Prostate gland (tissue), 2 donors: ENCODE data around the gene ARHGAP26. TPM values are rescaled to one million over a fixed set of nuclear protein-coding genes. Genes with fewer than 3 reads are reported as not detected.

Experiments used
- DNase-seq: peaks from one replicate; pipeline ENCODE4 v3.0.0-alpha.2; 2019; ENCODE audit warnings: low spot score
- H3K27ac ChIP-seq, 2 donors: fragments of 200-600 bp; sonication (generic); 2 replicates each; pipeline ENCODE4 v1.5.1; 2017 to 2019
- H3K27me3 ChIP-seq: fragments of 200-600 bp; sonication (generic); replicated peaks from 2 replicates; pipeline ENCODE4 v1.5.1; 2019; ENCODE audit not compliant: insufficient read depth
- H3K36me3 ChIP-seq, 2 donors: fragments of 200-600 bp; sonication (generic); 1 replicate in 1 of 2; 2 replicates in 1 of 2; pipeline versions ENCODE4 v1.5.1 to v1.8.1; 2017 to 2019
- H3K4me1 ChIP-seq: fragments of 200-600 bp; sonication (generic); replicated peaks from 2 replicates; pipeline ENCODE4 v1.5.1; 2019
- H3K4me3 ChIP-seq, 2 donors: fragments of 200-600 bp; sonication (generic); 2 replicates each; pipeline ENCODE4 v1.5.1; 2017 to 2019
- H3K9me3 ChIP-seq: fragments of 200-600 bp; sonication (generic); 2 replicates; pipeline ENCODE4 v1.5.1; 2017
- POLR2A ChIP-seq: fragments of 450-650 bp; IDR thresholded peaks from one replicate; pipeline ENCODE4 v1.6.1; 2016; ENCODE audit warnings: antibody characterized with exemption, mild to moderate bottlenecking
- POLR2AphosphoS5 ChIP-seq: sonication (generic); formaldehyde crosslinking; IDR thresholded peaks from one replicate; pipeline ENCODE4 v1.6.1; 2017; ENCODE audit warnings: antibody characterized with exemption
- WGBS: methylation state at CpG from one replicate; pipeline ENCODE4 v1.1.5; 2018; 5-methylcytosine and 5-hydroxymethylcytosine counted together
- intact Hi-C: fragments of 100-400 bp; cut with DNase I; formaldehyde crosslinking; loops from one replicate; pipeline ENCODE4 v1.14.2; 2022
- total RNA-seq, 2 donors: library from RNA; depleted of rRNA; stranded (reverse); fragments of >200 nt; gene quantifications; one replicate each; pipeline ENCODE4 v1.1.0, GENCODE V29; 2016
- TF ChIP-seq, protein P1 (sequence below), 4 experiments: fragments of 200-600 bp in 2 of 4; fragments of 450-650 bp in 2 of 4; sonication (generic) in 2 of 4; IDR thresholded peaks; 1 replicate in 3 of 4; 2 replicates in 1 of 4; pipeline ENCODE4 v1.5.1; 2016 to 2019; ENCODE audit warnings: antibody characterized with exemption in 4 of 4, mild to moderate bottlenecking in 2 of 4, moderate library complexity in 2 of 4

Gene ARHGAP26
- total RNA-seq, 2 donors from 2014 or later = 11.7 to 39.8 TPM

DNA sequence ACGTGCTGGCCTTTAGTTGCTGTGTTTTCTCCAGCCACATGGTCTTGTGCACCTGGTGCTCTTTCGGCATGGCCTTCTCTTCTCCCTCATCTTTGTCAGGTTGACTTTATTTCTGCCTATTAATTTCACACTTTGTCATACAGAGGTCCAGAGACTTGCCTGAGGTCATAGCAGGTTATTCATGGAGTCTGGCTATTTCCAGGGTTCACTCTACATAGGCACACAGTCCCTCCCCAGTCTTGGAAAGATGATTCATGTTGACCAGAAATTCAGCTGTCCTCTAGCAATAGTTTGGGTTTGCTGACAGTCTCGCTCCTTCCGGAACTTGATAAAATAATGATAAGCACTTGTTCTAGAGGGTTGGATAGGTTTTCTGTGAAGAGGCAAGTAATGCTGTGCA, 81.6 kb downstream of the ARHGAP26 start:
- intact Hi-C loops = no loop called here
- no peak for DNase-seq
- TF ChIP-seq POLR2AphosphoS5 (no peak), POLR2A (no peak)
- TF ChIP-seq, protein P1, sequence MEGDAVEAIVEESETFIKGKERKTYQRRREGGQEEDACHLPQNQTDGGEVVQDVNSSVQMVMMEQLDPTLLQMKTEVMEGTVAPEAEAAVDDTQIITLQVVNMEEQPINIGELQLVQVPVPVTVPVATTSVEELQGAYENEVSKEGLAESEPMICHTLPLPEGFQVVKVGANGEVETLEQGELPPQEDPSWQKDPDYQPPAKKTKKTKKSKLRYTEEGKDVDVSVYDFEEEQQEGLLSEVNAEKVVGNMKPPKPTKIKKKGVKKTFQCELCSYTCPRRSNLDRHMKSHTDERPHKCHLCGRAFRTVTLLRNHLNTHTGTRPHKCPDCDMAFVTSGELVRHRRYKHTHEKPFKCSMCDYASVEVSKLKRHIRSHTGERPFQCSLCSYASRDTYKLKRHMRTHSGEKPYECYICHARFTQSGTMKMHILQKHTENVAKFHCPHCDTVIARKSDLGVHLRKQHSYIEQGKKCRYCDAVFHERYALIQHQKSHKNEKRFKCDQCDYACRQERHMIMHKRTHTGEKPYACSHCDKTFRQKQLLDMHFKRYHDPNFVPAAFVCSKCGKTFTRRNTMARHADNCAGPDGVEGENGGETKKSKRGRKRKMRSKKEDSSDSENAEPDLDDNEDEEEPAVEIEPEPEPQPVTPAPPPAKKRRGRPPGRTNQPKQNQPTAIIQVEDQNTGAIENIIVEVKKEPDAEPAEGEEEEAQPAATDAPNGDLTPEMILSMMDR (IDR thresholded peaks at IDR 0.05) = no peak
- Histone ChIP-seq H3K36me3 (no peaks in the 10 kb centered on the region), H3K4me1 (no peaks in the 10 kb centered on the region), H3K9me3 (no peaks in the 10 kb centered on the region), H3K4me3 (no peak overlapping the region), H3K27ac (no peak overlapping the region), H3K27me3 (no peaks in the 10 kb centered on the region)
- 88% methylated on average over 4 of the region's 4 CpGs for WGBS

DNA sequence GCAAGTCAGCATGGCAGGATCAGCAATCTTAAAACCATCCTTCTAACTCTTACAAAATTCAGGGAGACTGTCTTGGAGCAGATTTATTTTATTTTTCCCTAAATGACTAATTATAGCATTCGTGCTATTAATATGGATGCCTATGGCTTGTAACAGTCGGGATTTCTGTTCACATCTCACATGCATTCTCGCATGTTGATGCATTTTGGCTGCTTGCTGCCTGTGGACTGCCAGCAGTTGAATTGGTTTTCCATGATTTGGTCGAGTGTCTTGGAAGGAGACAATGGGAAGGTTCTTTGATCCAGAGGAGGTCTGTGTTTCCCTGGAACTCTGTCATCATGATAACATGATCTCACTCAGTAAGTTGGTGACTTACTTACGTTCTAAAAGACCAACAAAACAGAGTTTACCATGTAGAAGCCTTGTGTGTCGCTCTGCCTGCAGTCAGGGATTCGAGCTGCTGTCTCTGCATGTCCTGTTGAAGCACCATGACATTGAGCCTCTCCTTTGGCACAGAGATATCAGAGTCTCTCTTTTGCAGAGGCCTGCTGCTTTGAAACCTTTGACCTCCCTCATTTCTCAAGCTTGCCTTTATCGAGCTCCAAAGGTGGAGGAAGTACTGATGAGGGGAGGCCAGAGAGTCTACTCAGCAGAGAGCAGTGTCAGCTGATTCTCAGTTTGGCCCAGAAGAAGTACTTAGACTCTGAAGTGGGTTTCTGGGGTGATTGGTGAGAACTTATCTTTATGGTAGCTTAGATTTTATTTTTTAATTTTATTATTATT, 82.4 kb downstream of the ARHGAP26 start:
- 91% methylated on average over 8 of the region's 8 CpGs for WGBS
- Histone ChIP-seq H3K9me3 (no peaks in the 10 kb centered on the region), H3K27ac (no peak overlapping the region), H3K36me3 (no peaks in the 10 kb centered on the region), H3K27me3 (no peaks in the 10 kb centered on the region), H3K4me3 (no peak overlapping the region), H3K4me1 (no peaks in the 10 kb centered on the region)
- no peak for DNase-seq
- TF ChIP-seq POLR2A (no peak), POLR2AphosphoS5 (no peak)
- TF ChIP-seq, protein P1 (IDR thresholded peaks at IDR 0.05) = no peak
- intact Hi-C loops = no loop called here

DNA sequence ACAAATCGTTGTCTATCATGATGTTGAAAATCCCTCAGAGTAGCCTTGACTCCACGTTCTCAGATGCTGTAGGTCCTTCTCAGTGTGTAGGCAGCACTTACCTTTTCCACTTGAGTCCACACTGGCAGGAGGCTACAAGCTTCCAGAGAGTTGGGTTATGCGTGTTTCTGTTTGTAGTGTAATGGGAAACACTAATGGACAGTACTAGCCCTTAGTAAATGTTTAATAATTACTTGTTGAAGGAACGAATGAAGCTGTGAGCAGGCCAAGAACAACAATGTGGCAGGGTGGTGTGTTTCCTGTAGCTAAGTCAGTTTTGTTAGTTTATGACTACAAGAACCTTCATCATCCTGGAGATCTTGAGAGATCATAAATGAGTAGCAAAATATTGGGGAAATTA, 83.5 kb downstream of the ARHGAP26 start:
- no peak overlapping the region for H3K27ac ChIP-seq
- WGBS = 66% methylated on average over 4 of the region's 4 CpGs
- TF ChIP-seq POLR2AphosphoS5 = no peak
- TF ChIP-seq, protein P1 (IDR thresholded peaks at IDR 0.05) = no peak
- TF ChIP-seq POLR2A = no peak
- H3K36me3 ChIP-seq = no peaks in the 10 kb centered on the region
- no peak overlapping the region for H3K4me3 ChIP-seq
- DNase-seq = no peak
- H3K9me3 ChIP-seq = no peaks in the 10 kb centered on the region
- intact Hi-C loops = no loop called here
- no peaks in the 10 kb centered on the region for H3K4me1 ChIP-seq
- H3K27me3 ChIP-seq = no peaks in the 10 kb centered on the region

DNA sequence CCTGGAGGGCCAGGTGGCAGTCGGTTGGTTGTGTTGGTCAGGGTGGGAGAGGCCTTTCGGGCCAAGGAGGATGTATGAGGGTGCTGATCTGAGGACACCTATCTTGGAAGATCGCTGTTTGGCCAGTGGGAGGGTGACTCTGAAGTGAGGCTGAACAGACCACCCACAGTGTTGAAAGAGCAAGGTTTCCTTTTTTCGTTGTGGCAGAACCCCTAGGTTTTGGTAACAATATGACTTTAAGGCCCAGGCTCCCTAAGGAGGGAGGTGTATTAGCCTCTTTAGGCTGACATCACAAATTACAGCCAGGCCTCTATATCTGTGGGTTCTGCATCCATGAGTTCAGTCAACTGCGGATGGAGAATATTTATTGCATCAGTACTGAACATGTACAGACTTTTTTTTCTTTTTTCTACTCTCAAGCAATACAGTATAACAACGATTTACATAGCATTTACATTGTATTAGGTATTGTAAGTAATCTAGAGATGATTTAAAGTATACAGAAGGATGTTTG, 86.1 kb downstream of the ARHGAP26 start:
- Histone ChIP-seq H3K4me1 (no peaks in the 10 kb centered on the region), H3K9me3 (no peaks in the 10 kb centered on the region), H3K36me3 (no peaks in the 10 kb centered on the region), H3K27ac (no peak overlapping the region), H3K27me3 (no peaks in the 10 kb centered on the region), H3K4me3 (no peak overlapping the region)
- TF ChIP-seq, protein P1 (IDR thresholded peaks at IDR 0.05) = no peak
- no peak for TF ChIP-seq POLR2A
- no peak for TF ChIP-seq POLR2AphosphoS5
- intact Hi-C loops = no loop called here
- 94% methylated on average over 6 of the region's 6 CpGs for WGBS
- no peak for DNase-seq

DNA sequence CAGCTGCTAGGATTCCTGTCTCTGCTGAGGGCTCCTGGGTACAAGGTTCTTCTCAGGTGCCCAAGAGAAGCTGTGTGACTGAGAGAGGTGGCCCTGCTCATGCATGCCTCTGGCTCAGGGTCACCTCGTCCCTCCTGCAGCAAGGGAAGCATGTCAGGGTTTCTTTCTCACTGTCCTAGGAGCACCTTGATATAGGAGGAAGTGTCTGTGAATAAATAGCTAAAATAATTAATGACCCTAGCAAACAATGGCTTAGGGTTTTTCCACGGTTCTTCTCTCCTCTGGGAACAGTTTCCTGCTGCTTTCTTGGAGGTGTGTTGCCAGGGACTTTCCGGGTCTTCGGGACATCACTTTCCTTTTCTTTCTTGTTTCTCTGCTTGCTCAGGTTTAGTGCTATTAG, 87.2 kb downstream of the ARHGAP26 start:
- Histone ChIP-seq H3K4me3 (no peak overlapping the region), H3K27ac (peak overlapping the region; percentile 21 to 38), H3K4me1 (no peaks in the 10 kb centered on the region), H3K36me3 (no peaks in the 10 kb centered on the region), H3K27me3 (no peaks in the 10 kb centered on the region), H3K9me3 (no peaks in the 10 kb centered on the region)
- 22% methylated on average over 4 of the region's 4 CpGs for WGBS
- intact Hi-C loops = no loop called here
- no peak for DNase-seq
- TF ChIP-seq, protein P1 (IDR thresholded peaks at IDR 0.05) = no peak
- TF ChIP-seq POLR2AphosphoS5 = peak; percentile 43
